Panc1 (cell line): ENCODE measurements around the gene NEMF. TPM values are rescaled to one million over a fixed set of nuclear protein-coding genes. Genes with fewer than 3 reads are reported as not detected.
"Not testable (repeated sequence)": the region's sequence is repeated elsewhere in the genome, so short reads cannot be mapped to it uniquely, and the experiment has no call there.

Source experiments
- ATAC-seq: fragments of 200-7000 bp; cut with Tn5 transposase; 2 replicates; pipeline ENCODE4 v1.9.1; 2020; ENCODE audit warnings: mild to moderate bottlenecking, moderate library complexity
- BruUV-seq: library from RNA; stranded (reverse); fragments of 400-500 nt; replicated peaks from 2 replicates; lab custom pipeline; 2021; lab: Mats Ljungman, UMichigan
- CTCF ChIA-PET: fragments of 300-600 bp; sonication (Branson Sonifier 250); formaldehyde crosslinking; loops from one replicate; lab custom pipeline; 2022; ENCODE audit warnings: antibody characterized with exemption; lab: Charles Lee
- POLR2A ChIA-PET: fragments of 300-600 bp; sonication (Branson Sonifier 250); formaldehyde crosslinking; loops from one replicate; lab custom pipeline; 2022; ENCODE audit warnings: antibody characterized with exemption; lab: Charles Lee
- DNase-seq: peaks from one replicate; pipeline ENCODE4 v3.0.0-alpha.2; 2010; ENCODE audit warnings: low read depth, low spot score
- H3K27ac ChIP-seq: 2 replicates; pipeline ENCODE4 v1.5.1; 2011; ENCODE audit warnings: mild to moderate bottlenecking, low read length, inconsistent platforms
- H3K27me3 ChIP-seq: fragments of 200-500 bp; sonication (Bioruptor generic); 2 replicates; pipeline ENCODE4 v1.6.0; 2014; ENCODE audit warnings: low read length, inconsistent platforms; ENCODE audit not compliant: control insufficient read depth, insufficient read depth
- H3K36me3 ChIP-seq: fragments of 200-500 bp; sonication (Bioruptor generic); 2 replicates; pipeline ENCODE4 v1.5.1; 2014; ENCODE audit warnings: inconsistent platforms, mild to moderate bottlenecking, low read length, moderate library complexity; ENCODE audit not compliant: control insufficient read depth, insufficient read depth
- H3K4me1 ChIP-seq: 2 replicates; pipeline ENCODE4 v1.5.1; 2011; ENCODE audit warnings: inconsistent platforms, mild to moderate bottlenecking, low read length, moderate library complexity; ENCODE audit not compliant: control insufficient read depth, insufficient read depth
- H3K4me3 ChIP-seq, 2 experiments: 2 replicates each; pipeline ENCODE4 v1.5.1; 2011 to 2012; ENCODE audit warnings: low read depth in 2 of 2, low read length in 2 of 2, mild to moderate bottlenecking in 2 of 2, inconsistent platforms in 1 of 2, moderate library complexity in 1 of 2
- H3K9me3 ChIP-seq: fragments of 200-500 bp; sonication (Bioruptor generic); 2 replicates; pipeline ENCODE4 v1.5.1; 2014; ENCODE audit warnings: low read depth, mild to moderate bottlenecking, inconsistent platforms, low read length, moderate library complexity; ENCODE audit not compliant: control insufficient read depth, insufficient read depth
- CTCF ChIP-seq: fragments of 450-650 bp; IDR thresholded peaks from 2 replicates; pipeline ENCODE4 v1.5.1; 2017; ENCODE audit warnings: mild to moderate bottlenecking
- POLR2AphosphoS5 ChIP-seq: IDR thresholded peaks from 2 replicates; pipeline ENCODE4 v1.6.1; 2012; ENCODE audit warnings: mild to moderate bottlenecking, low read depth, low read length, moderate library complexity
- REST ChIP-seq, 2 experiments: IDR thresholded peaks; 2 replicates each; pipeline ENCODE4 v1.6.1; 2011 to 2012; ENCODE audit warnings: low read depth in 2 of 2, control low read depth in 1 of 2, low read length in 1 of 2, mild to moderate bottlenecking in 1 of 2, moderate library complexity in 1 of 2; ENCODE audit not compliant: insufficient read depth in 1 of 2
- SIN3A ChIP-seq: IDR thresholded peaks from 2 replicates; pipeline ENCODE4 v1.6.1; 2012; ENCODE audit warnings: low read depth, mild to moderate bottlenecking, low read length, moderate library complexity, borderline replicate concordance; ENCODE audit not compliant: insufficient read depth
- TCF7L2 ChIP-seq: IDR thresholded peaks from 2 replicates; pipeline ENCODE4 v1.6.1; 2011; ENCODE audit warnings: mild to moderate bottlenecking, low read depth, low read length, inconsistent platforms
- in situ Hi-C: cut with HindIII; loops from 2 replicates; pipeline ENCODE4 v1.10.0; 2016; ENCODE audit warnings: low sequenced_read_pairs, low pct_unique_long_range_greater_than_20kb
- intact Hi-C: fragments of 100-400 bp; cut with micrococcal nuclease; formaldehyde crosslinking; loops from one replicate; pipeline ENCODE4 v1.10.0; 2022; ENCODE audit not compliant: unreplicated experiment
- total RNA-seq: library from RNA; stranded (reverse); gene quantifications from one replicate; pipeline ENCODE4 v1.2.1, GENCODE V29; 2021; ENCODE audit not compliant: unreplicated experiment

NEMF gene
- total RNA-seq, 1 experiment from 2014 or later, result 38.3 TPM

GRCh38 chr14:49783394-49784014 lies 69.1 kb downstream of the NEMF start:
- Histone ChIP-seq H3K4me3 (no peak overlapping the region), H3K9me3 (no peaks in the 10 kb centered on the region), H3K4me1 (no peaks in the 10 kb centered on the region), H3K27me3 (no peaks in the 10 kb centered on the region), H3K36me3 (peaks cover 49% of the 10 kb centered on the region), H3K27ac (no peak overlapping the region)
- in situ Hi-C loops (no loop called here), intact Hi-C loops (no loop called here)
- CTCF ChIA-PET, result no interaction called here
- TF ChIP-seq TCF7L2, result no peak
- no peak for TF ChIP-seq SIN3A
- no peak for TF ChIP-seq REST (IDR thresholded peaks at IDR 0.05; ENCODE audit: insufficient read depth in 1 of 2, low read depth in 2 of 2, low read length in 1 of 2)
- TF ChIP-seq CTCF, result no peak
- TF ChIP-seq POLR2AphosphoS5, result no peak
- POLR2A ChIA-PET, result interaction anchor here (0.7 kb wide), 1 partner anchor 13 kb away, joined by 4 read pairs; no protein-coding TSS in a partner anchor
- DNase-seq, result no peak
- no peak for ATAC-seq
- BruUV-seq, result no TSS peak

GRCh38 chr14:49781040-49781439 lies 71.5 kb downstream of the NEMF start:
- ATAC-seq, H3K4me3 ChIP-seq, intact Hi-C loops, H3K27me3 ChIP-seq, in situ Hi-C loops, DNase-seq, POLR2A ChIA-PET, BruUV-seq, H3K9me3 ChIP-seq, H3K27ac ChIP-seq, H3K4me1 ChIP-seq: not testable (repeated sequence)
- H3K36me3 ChIP-seq, result peaks cover 48% of the 10 kb centered on the region
- CTCF ChIA-PET, result interaction anchor here (0.6 kb wide), 1 partner anchor 75 kb away, joined by 4 read pairs; no protein-coding TSS in a partner anchor

- ATAC-seq (no peak), DNase-seq (no peak)
- ChIA-PET POLR2A (no interaction called here), CTCF (no interaction called here)
- BruUV-seq, result no TSS peak
- no peak overlapping the region for H3K4me3 ChIP-seq
- TF ChIP-seq CTCF (no peak), TCF7L2 (no peak), SIN3A (no peak), REST (IDR thresholded peaks at IDR 0.05; ENCODE audit: insufficient read depth in 1 of 2, low read depth in 2 of 2, low read length in 1 of 2) (no peak), POLR2AphosphoS5 (no peak)
- intact Hi-C loops, result no loop called here
- H3K27ac ChIP-seq, result no peak overlapping the region
- H3K27me3 ChIP-seq, result no peaks in the 10 kb centered on the region
- no peaks in the 10 kb centered on the region for H3K9me3 ChIP-seq
- in situ Hi-C loops, result no loop called here
- H3K4me1 ChIP-seq, result peaks cover 3% of the 10 kb centered on the region; the same call in 1 of the 2 replicates
- peaks cover 33% of the 10 kb centered on the region for H3K36me3 ChIP-seq
Measured at GRCh38 chr14:49778421-49778820, 74.2 kb downstream of the NEMF start.
